GM19438 (cell line): ENCODE results near the gene L3MBTL4.

Source experiments
- ATAC-seq: cut with Tn5 transposase; IDR thresholded peaks from one replicate; pipeline ENCODE4 v1.9.1; 2021; ENCODE audit warnings: low read depth; ENCODE audit not compliant: unreplicated experiment

The L3MBTL4 gene

GRCh38 chr18:6257950-6258349, 156.8 kb downstream of the L3MBTL4 start:
- ATAC-seq = no peak

DNA sequence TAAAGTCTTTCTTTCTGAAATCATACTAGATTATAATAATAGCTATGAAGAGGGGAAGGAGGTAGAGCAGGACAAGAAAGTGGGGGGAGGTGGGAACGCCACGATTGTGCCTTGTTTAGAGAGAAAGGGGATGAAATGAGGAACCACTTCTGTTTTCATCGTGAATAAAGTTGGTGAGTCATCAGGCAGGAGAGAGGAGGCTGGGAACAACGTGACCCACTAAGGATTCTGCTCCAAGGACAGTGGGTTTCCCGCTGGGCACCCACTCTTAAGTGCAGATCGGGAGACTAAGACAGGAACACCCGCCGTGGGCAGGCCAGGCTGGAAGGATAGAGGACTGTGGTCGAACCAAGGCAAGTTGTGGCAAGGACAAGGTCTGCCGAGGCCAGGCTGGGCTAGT, 158.2 kb downstream of the L3MBTL4 start:
- no peak for ATAC-seq

DNA sequence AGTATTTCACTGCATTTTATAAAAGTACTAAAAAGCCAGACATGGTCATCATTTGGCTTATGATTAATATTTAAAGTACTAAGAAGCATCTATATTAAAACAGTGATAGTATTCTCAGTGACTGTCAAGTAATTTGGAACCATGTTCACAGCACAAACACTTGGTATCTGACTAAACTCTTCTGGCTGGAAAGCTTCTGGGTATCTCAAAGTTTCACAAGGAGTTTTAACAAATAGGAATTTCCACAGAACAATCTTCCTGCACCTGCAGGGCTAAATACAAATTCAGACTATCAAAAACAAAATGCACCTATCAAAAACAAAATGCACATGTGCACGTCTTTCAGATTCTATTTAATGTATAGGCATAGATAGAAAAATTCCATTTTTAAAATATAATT, 158.8 kb downstream of the L3MBTL4 start:
- ATAC-seq = no peak

DNA sequence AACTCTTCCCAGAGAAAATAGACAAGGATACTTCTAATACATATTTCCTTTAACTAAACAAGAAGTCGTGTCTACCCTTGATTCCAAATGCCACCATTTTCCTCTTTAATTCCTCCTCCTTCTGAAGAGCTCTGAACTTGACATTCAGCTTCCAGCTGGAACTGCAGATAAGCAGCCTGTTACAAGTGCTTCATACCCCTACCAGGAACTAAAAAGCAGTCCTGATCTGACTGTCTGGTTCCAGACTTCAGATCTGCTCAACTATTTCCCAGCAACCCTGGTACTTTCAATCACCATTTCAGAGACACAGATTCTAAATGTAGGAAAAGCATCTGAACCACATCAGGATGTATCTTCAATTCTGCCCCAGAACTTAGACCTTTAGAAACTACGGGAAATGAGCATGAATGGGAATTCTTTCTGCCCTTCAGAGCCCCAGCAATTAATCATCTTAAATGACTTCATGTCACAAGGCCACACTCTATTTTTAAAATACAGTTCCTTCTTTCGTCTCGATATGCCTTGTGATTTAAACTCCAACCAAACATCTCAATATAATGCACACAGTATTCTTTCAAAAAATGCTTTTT, 159.5 kb downstream of the L3MBTL4 start:
- no peak for ATAC-seq

- no peak for ATAC-seq
These were observed 160.3 kb downstream of the L3MBTL4 start for GRCh38 chr18:6254456-6254855.

DNA sequence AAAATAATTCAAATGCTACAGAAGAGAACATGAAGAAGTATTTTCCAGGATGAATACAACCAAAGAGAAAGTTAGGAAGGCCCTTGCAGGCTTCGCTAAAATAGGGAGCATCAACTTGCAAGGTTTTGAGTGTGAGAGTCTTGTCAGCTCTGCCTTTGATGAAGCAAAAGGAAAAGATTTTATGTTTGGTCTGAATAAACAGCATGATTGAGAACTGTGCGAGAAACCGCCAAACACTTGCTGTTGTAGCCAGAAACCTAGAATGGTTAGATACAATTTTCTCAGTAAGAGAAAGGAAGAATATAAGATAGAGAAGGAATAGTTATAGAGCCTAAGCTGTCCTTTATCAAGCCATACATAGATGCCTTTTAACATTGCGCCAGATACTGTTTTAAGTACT, 163.6 kb downstream of the L3MBTL4 start:
- no peak for ATAC-seq

- no peak for ATAC-seq
These were observed 164.9 kb downstream of the L3MBTL4 start for GRCh38 chr18:6249788-6250187.

GRCh38 chr18:6249170-6249569, 165.5 kb downstream of the L3MBTL4 start:
- peak; percentile 83 for ATAC-seq

- no peak for ATAC-seq
These were observed 166.7 kb downstream of the L3MBTL4 start for GRCh38 chr18:6248017-6248416.

DNA sequence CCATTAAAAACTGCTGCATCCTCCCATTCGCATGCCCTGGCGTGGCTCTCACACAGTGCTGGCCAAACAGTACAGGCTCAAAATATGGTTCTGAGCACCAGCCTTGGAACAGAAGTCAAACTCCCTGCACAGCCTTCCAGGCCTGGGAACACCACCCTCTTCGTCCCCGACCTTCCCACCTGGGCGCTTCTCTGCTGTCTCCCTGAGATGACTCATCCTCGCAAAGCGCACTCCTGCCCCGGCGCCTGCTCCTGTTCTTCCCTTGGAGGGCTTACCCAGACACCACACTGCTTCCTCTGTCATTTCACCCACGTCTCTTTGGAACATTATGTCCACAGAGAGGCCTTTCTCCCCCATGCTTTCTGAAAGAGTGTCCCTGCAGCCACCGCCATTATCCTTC, 172.7 kb downstream of the L3MBTL4 start:
- ATAC-seq = no peak

GRCh38 chr18:6239716-6240115, 175.0 kb downstream of the L3MBTL4 start:
- ATAC-seq = no peak

DNA sequence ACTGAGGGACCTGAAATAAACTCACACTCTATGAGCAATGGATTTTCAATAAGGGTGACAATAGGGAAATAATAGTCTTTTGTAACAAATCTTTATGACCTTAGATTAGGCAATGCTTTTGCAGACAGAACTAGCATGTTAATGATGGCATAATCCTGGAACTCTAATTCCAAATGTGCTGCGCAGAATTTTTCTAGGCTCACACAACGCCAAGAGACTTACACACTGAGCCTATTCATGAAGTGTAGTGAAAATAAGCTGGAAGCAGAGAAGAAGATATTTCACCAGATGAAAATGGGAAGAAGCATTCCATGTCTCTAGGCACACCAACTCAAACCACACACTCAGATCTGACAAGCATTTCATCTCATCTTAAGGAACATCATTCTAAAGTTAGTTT, 178.5 kb downstream of the L3MBTL4 start:
- ATAC-seq = no peak

GRCh38 chr18:6222271-6222670, 192.4 kb downstream of the L3MBTL4 start:
- no peak for ATAC-seq

GRCh38 chr18:6221602-6222014, 193.1 kb downstream of the L3MBTL4 start:
- ATAC-seq = no peak

GRCh38 chr18:6220129-6220528, 194.6 kb downstream of the L3MBTL4 start:
- no peak for ATAC-seq

DNA sequence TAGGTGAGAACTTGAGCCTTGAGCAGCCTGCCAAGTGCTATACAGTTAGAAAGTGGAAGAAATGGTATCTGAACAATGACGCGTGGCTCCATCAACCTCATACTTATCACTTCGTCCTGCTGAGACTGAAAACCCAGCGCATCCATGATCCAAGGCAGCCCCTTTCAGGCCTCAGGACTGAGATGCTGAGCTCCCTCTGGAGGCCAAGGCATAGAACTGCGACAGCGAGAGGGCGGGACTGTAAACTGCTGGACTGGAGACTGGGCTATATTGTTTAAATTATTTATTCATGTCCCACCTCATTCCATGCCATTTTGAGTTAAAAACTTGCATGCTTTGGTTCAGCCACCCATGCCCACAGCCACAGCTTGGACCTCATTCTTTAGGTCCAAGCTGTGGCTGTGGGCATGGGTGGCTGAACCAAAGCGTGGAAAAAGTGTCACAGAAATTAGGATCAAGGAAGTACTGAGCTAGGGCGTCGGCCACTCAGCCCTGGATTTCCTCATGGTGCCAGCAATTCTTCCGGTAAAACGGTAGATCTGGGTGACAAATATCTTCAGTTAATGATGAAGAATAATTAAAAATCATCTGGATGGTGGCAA, 195.5 kb downstream of the L3MBTL4 start:
- ATAC-seq = no peak

- no peak for ATAC-seq
These were observed 198.8 kb downstream of the L3MBTL4 start for GRCh38 chr18:6215888-6216287.

- ATAC-seq = no peak
These were observed 203.6 kb downstream of the L3MBTL4 start for GRCh38 chr18:6211174-6211504.

DNA sequence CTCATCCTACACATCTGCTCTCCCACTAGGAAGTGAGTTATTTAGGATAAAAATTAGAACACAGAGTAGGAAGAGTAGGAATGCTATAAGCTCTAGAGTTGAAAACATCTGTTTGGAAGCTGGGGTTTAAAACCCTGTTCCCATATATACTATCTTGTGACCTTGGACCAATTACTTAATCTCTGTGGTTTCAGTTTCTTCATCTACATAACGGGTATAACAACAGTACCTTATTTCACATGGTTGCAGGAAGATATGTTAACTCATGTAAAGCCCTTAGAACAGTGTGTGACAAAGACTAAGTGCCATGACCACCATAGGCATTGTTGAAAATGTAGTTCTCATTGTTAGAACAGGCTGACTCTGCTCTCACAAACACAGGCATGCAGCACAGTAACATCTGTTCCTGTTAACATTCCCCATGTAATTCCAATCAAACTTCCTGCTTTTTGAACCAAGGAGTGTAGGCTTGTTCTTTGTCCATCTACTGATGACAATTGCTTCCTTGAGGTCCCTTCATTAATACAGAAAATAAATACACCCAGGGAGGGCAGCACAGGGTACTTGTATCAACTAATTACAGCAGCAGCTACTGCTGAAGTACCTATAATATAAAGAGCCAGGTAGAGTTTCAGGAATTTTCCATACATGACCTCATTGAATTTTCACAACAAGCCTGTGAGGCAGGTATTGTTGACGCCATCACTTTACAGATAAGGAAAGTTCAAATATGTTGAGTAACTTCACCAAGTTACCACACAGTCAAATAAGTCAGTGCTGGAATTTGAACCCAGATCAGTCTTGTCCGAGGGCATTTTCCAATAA, 204.2 kb downstream of the L3MBTL4 start:
- no peak for ATAC-seq

DNA sequence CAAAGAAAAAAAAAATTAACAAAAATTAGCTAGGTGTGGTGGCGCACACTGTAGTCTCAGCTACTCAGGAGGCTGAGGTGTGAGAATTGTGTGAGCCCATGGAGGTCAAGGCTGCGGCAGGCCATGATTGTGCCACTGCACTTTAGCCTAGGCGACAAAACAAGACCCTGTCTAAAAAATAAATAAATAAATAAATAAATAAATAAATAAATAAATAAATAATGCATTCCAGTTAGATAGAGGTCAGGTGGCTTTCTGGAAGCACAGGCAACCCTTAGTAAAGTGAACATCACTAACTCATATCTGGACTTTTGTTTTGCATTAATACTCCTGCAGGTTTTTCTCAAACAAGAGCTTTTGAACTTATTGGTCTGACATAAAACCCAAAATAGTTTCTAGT, 206.8 kb downstream of the L3MBTL4 start:
- ATAC-seq = no peak

GRCh38 chr18:6207116-6207515, 207.6 kb downstream of the L3MBTL4 start:
- no peak for ATAC-seq

DNA sequence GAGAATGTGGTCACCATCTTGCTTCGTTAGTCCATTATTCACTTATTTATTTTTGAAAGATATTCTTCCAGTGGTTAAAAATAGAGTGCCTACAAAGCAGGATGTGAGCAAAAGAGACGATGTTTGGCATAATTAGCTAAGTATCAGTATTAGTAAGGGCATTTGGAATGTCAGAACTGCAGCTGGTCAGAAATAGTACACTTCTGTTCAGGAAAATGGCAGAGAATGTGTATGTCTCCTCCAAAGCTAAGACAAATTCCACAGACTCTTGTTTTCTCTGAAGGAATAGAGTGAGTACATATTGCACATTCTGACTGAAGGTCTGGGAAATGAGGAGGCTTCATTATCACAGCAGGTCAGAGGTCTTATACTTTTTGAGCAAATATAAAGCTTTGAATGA, 209.0 kb downstream of the L3MBTL4 start:
- no peak for ATAC-seq
